ENCODE results near the gene DGKI. TPM values are rescaled to one million over a fixed set of nuclear protein-coding genes. Genes with fewer than 3 reads are reported as not detected.
A peak's percentile ranks its signal among the peaks of the same experiment; 100 is the strongest.

DGKI gene
- total and polyA plus RNA-seq, 4 donors = 0.01 to 0.37 (median 0.31) TPM

DNA sequence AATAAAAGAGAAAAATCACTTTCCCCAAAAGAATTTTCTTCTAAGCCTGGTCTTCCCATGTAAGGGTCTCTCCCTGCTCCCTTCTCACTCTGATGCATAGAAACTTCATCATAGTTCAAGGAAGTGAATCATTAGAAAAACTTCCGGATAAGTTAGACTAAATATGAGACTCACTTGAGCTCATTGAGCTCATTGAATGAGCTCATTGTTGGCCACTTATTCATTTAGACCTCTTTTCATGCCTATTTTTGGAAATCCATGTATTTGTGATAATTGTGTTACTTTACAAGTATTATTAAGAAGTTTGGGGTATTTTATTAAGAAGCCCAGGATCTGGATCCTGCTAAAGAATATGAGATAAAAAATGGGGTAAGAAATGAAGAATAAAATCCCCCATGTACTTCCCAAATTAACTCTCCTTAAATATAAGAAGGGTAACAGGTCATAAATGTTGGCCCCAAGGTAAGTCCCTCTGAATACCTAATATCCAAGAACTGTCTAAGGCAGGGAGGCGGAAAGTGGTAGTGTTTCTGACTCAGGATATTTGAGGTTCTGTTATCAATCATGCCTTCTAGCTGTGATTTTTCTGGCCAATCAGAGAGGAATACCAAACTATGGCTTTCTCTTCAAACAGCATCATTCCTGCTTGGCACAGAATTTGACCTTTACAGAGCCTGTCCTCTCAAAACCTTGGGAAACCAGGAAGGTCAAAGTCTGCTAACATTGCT, 266.7 kb downstream of the DGKI start:
- no peak overlapping the region for H3K9ac ChIP-seq (ENCODE audit: low read depth in 1 of 2, low read length in 2 of 2)
- 77% methylated on average over 2 of the region's 2 CpGs for WGBS
- no peak for DNase-seq (ENCODE audit: low spot score)

GRCh38 chr7:137578541-137578940, 268.2 kb downstream of the DGKI start:
- Histone ChIP-seq H3K4me1 (ENCODE audit: control insufficient read depth in 4 of 4, insufficient read depth in 4 of 4, low read length in 3 of 4) (no peaks in the 10 kb centered on the region), H3K9me3 (ENCODE audit: control insufficient read depth in 4 of 4, low read length in 3 of 4) (no peaks in the 10 kb centered on the region), H3K27me3 (ENCODE audit: control insufficient read depth in 4 of 4, insufficient read depth in 4 of 4, low read length in 3 of 4) (no peaks in the 10 kb centered on the region), H3K9ac (ENCODE audit: low read depth in 1 of 2, low read length in 2 of 2) (no peak overlapping the region), H3K36me3 (ENCODE audit: control insufficient read depth in 4 of 4, insufficient read depth in 3 of 4, low read depth in 1 of 4, low read length in 3 of 4) (no peaks in the 10 kb centered on the region), H3K4me3 (ENCODE audit: low read depth in 1 of 3, low read length in 3 of 3) (no peak overlapping the region), H3K27ac (ENCODE audit: low read depth in 1 of 2, low read length in 2 of 2) (no peak overlapping the region)
- no peak for DNase-seq (ENCODE audit: low spot score)
- TF ChIP-seq, protein P1, sequence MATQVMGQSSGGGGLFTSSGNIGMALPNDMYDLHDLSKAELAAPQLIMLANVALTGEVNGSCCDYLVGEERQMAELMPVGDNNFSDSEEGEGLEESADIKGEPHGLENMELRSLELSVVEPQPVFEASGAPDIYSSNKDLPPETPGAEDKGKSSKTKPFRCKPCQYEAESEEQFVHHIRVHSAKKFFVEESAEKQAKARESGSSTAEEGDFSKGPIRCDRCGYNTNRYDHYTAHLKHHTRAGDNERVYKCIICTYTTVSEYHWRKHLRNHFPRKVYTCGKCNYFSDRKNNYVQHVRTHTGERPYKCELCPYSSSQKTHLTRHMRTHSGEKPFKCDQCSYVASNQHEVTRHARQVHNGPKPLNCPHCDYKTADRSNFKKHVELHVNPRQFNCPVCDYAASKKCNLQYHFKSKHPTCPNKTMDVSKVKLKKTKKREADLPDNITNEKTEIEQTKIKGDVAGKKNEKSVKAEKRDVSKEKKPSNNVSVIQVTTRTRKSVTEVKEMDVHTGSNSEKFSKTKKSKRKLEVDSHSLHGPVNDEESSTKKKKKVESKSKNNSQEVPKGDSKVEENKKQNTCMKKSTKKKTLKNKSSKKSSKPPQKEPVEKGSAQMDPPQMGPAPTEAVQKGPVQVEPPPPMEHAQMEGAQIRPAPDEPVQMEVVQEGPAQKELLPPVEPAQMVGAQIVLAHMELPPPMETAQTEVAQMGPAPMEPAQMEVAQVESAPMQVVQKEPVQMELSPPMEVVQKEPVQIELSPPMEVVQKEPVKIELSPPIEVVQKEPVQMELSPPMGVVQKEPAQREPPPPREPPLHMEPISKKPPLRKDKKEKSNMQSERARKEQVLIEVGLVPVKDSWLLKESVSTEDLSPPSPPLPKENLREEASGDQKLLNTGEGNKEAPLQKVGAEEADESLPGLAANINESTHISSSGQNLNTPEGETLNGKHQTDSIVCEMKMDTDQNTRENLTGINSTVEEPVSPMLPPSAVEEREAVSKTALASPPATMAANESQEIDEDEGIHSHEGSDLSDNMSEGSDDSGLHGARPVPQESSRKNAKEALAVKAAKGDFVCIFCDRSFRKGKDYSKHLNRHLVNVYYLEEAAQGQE (IDR thresholded peaks at IDR 0.05) = no peak
- TF ChIP-seq, protein P2, sequence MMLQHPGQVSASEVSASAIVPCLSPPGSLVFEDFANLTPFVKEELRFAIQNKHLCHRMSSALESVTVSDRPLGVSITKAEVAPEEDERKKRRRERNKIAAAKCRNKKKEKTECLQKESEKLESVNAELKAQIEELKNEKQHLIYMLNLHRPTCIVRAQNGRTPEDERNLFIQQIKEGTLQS (IDR thresholded peaks at IDR 0.05) = no peak
- 88% methylated on average over 4 of the region's 4 CpGs for WGBS

More for the DNA sequence above, 266.7 kb downstream of the DGKI start:
- Histone ChIP-seq H3K4me3 (ENCODE audit: low read depth in 1 of 3, low read length in 3 of 3) (no peak overlapping the region), H3K27ac (ENCODE audit: low read depth in 1 of 2, low read length in 2 of 2) (no peak overlapping the region), H3K4me1 (ENCODE audit: control insufficient read depth in 4 of 4, insufficient read depth in 4 of 4, low read length in 3 of 4) (no peaks in the 10 kb centered on the region), H3K27me3 (ENCODE audit: control insufficient read depth in 4 of 4, insufficient read depth in 4 of 4, low read length in 3 of 4) (no peaks in the 10 kb centered on the region), H3K9me3 (ENCODE audit: control insufficient read depth in 4 of 4, low read length in 3 of 4) (no peaks in the 10 kb centered on the region), H3K36me3 (ENCODE audit: control insufficient read depth in 4 of 4, insufficient read depth in 3 of 4, low read depth in 1 of 4, low read length in 3 of 4) (no peaks in the 10 kb centered on the region)
- TF ChIP-seq HNF4A (conservative IDR thresholded peaks at IDR 0.05) = peak in 1 of 2 donors; percentile 10
- TF ChIP-seq, protein P1 (IDR thresholded peaks at IDR 0.05) = no peak

DNA sequence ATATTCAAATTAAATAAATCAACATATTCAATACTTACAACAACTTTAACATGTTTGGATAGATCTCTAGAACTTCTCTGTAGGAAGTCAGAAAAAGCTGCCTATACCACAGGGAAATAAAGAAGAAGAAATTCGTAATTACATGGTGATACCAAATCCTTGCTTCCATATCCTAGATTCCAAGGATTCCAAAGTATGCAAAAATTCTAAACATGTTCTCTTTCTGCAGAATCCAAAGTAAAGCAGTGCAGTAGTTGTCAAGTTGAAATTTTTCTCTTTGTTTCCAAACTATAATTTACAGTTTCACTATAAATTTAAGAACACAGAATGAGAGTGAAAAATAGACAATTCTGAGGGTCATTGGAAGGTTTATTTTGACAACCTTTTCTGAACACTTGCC, 269.6 kb downstream of the DGKI start:
- no peak for DNase-seq (ENCODE audit: low spot score)
- WGBS = 73% methylated on average over 1 of the region's 1 CpG
- H3K27ac ChIP-seq (ENCODE audit: low read depth in 1 of 2, low read length in 2 of 2) = no peak overlapping the region
- no peak for TF ChIP-seq TAF1 (conservative IDR thresholded peaks at IDR 0.05)
- TF ChIP-seq HNF4A (conservative IDR thresholded peaks at IDR 0.05) = no peak
- no peak for TF ChIP-seq CTCF (IDR thresholded peaks at IDR 0.05; ENCODE audit: low read depth, low read length, missing input control)
- no peak for TF ChIP-seq MAX (IDR thresholded peaks at IDR 0.05)
- no peak for TF ChIP-seq JUND (IDR thresholded peaks at IDR 0.05)
- no peak for TF ChIP-seq FOXA1 (IDR thresholded peaks at IDR 0.05)
- no peak for TF ChIP-seq RXRA (IDR thresholded peaks at IDR 0.05)
- TF ChIP-seq EGR1 (IDR thresholded peaks at IDR 0.05; ENCODE audit: low read depth in 2 of 2) = no peak
- TF ChIP-seq FOXA2 (IDR thresholded peaks at IDR 0.05) = no peak
- no peak for TF ChIP-seq NR2F2 (IDR thresholded peaks at IDR 0.05)
- TF ChIP-seq, protein P3, sequence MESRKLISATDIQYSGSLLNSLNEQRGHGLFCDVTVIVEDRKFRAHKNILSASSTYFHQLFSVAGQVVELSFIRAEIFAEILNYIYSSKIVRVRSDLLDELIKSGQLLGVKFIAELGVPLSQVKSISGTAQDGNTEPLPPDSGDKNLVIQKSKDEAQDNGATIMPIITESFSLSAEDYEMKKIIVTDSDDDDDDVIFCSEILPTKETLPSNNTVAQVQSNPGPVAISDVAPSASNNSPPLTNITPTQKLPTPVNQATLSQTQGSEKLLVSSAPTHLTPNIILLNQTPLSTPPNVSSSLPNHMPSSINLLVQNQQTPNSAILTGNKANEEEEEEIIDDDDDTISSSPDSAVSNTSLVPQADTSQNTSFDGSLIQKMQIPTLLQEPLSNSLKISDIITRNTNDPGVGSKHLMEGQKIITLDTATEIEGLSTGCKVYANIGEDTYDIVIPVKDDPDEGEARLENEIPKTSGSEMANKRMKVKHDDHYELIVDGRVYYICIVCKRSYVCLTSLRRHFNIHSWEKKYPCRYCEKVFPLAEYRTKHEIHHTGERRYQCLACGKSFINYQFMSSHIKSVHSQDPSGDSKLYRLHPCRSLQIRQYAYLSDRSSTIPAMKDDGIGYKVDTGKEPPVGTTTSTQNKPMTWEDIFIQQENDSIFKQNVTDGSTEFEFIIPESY (IDR thresholded peaks at IDR 0.05) = no peak
- no peak for TF ChIP-seq RAD21 (IDR thresholded peaks at IDR 0.05)
- TF ChIP-seq YY1 (IDR thresholded peaks at IDR 0.05) = no peak
- no peaks in the 10 kb centered on the region for H3K9me3 ChIP-seq (ENCODE audit: control insufficient read depth in 4 of 4, low read length in 3 of 4)
- no peaks in the 10 kb centered on the region for H3K27me3 ChIP-seq (ENCODE audit: control insufficient read depth in 4 of 4, insufficient read depth in 4 of 4, low read length in 3 of 4)
- no peaks in the 10 kb centered on the region for H3K4me1 ChIP-seq (ENCODE audit: control insufficient read depth in 4 of 4, insufficient read depth in 4 of 4, low read length in 3 of 4)
- H3K9ac ChIP-seq (ENCODE audit: low read depth in 1 of 2, low read length in 2 of 2) = no peak overlapping the region
- no peaks in the 10 kb centered on the region for H3K36me3 ChIP-seq (ENCODE audit: control insufficient read depth in 4 of 4, insufficient read depth in 3 of 4, low read depth in 1 of 4, low read length in 3 of 4)
- H3K4me3 ChIP-seq (ENCODE audit: low read depth in 1 of 3, low read length in 3 of 3) = no peak overlapping the region
